Liver (tissue), 9 donors: ENCODE measurements around the gene PTAFR. TPM values are rescaled to one million over a fixed set of nuclear protein-coding genes. Genes with fewer than 3 reads are reported as not detected.

Source experiments
- DNase-seq: peaks from one replicate; pipeline ENCODE4 v3.0.0-alpha.2; 2017; ENCODE audit warnings: low spot score
- H3K27ac ChIP-seq, 2 donors: one replicate each; pipeline ENCODE4 v1.7.0; 2013; ENCODE audit warnings: inconsistent platforms in 2 of 2, low read length in 2 of 2, control low read depth in 1 of 2, low read depth in 1 of 2, mild to moderate bottlenecking in 1 of 2
- H3K27me3 ChIP-seq, 4 donors: one replicate each; pipeline versions ENCODE4 v1.6.1 to v1.7.0; 2013; ENCODE audit warnings: low read length in 3 of 4, inconsistent platforms in 1 of 4, mild to moderate bottlenecking in 1 of 4, moderate library complexity in 1 of 4; ENCODE audit not compliant: control insufficient read depth in 4 of 4, insufficient read depth in 4 of 4
- H3K36me3 ChIP-seq, 4 donors: one replicate each; pipeline versions ENCODE4 v1.6.1 to v1.7.0; 2013; ENCODE audit warnings: low read length in 3 of 4, mild to moderate bottlenecking in 3 of 4, low read depth in 1 of 4, moderate library complexity in 1 of 4; ENCODE audit not compliant: control insufficient read depth in 4 of 4, insufficient read depth in 3 of 4
- H3K4me1 ChIP-seq, 4 donors: one replicate each; pipeline versions ENCODE4 v1.6.1 to v1.7.0; 2013; ENCODE audit warnings: low read length in 3 of 4, mild to moderate bottlenecking in 3 of 4, moderate library complexity in 1 of 4; ENCODE audit not compliant: control insufficient read depth in 4 of 4, insufficient read depth in 4 of 4
- H3K4me3 ChIP-seq, 3 donors: one replicate each; pipeline versions ENCODE4 v1.6.1 to v1.7.0; 2013; ENCODE audit warnings: low read length in 3 of 3, control low read depth in 1 of 3, low read depth in 1 of 3, mild to moderate bottlenecking in 1 of 3
- H3K9ac ChIP-seq, 2 donors: one replicate each; pipeline ENCODE4 v1.7.0; 2013; ENCODE audit warnings: low read length in 2 of 2, mild to moderate bottlenecking in 2 of 2, moderate library complexity in 2 of 2, control low read depth in 1 of 2, low read depth in 1 of 2
- H3K9me3 ChIP-seq, 4 donors: one replicate each; pipeline versions ENCODE4 v1.6.1 to v1.7.0; 2013; ENCODE audit warnings: low read length in 3 of 4; ENCODE audit not compliant: control insufficient read depth in 4 of 4
- EGR1 ChIP-seq, 2 donors: IDR thresholded peaks; 2 replicates each; pipeline ENCODE4 v1.6.1; 2016 to 2018; ENCODE audit warnings: antibody characterized with exemption in 2 of 2, low read depth in 2 of 2
- FOXA1 ChIP-seq: IDR thresholded peaks from 2 replicates; pipeline ENCODE4 v1.6.1; 2016; ENCODE audit warnings: antibody characterized with exemption
- FOXA2 ChIP-seq: IDR thresholded peaks from 2 replicates; pipeline ENCODE4 v1.6.1; 2016; ENCODE audit warnings: antibody characterized with exemption
- GABPA ChIP-seq, 2 donors: IDR thresholded peaks in 1 of 2; conservative IDR thresholded peaks in 1 of 2; 2 replicates each; pipeline ENCODE4 v1.6.1; 2016; ENCODE audit warnings: antibody characterized with exemption in 2 of 2, mild to moderate bottlenecking in 1 of 2, moderate library complexity in 1 of 2
- HNF4A ChIP-seq, 2 donors: conservative IDR thresholded peaks; 2 replicates each; pipeline ENCODE4 v1.6.1; 2016; ENCODE audit warnings: antibody characterized with exemption in 2 of 2, mild to moderate bottlenecking in 2 of 2
- HNF4G ChIP-seq: IDR thresholded peaks from 2 replicates; pipeline ENCODE4 v1.6.1; 2016; ENCODE audit warnings: antibody characterized with exemption
- JUND ChIP-seq, 2 donors: IDR thresholded peaks; 2 replicates each; pipeline ENCODE4 v1.6.1; 2016; ENCODE audit warnings: antibody characterized with exemption in 2 of 2
- NR2F2 ChIP-seq: IDR thresholded peaks from 2 replicates; pipeline ENCODE4 v1.6.1; 2016; ENCODE audit warnings: antibody characterized with exemption
- RAD21 ChIP-seq, 2 donors: IDR thresholded peaks; 2 replicates each; pipeline ENCODE4 v1.6.1; 2016; ENCODE audit warnings: antibody characterized with exemption in 2 of 2, mild to moderate bottlenecking in 2 of 2
- RXRA ChIP-seq, 2 donors: IDR thresholded peaks; 2 replicates each; pipeline ENCODE4 v1.6.1; 2017 to 2018; ENCODE audit warnings: antibody characterized with exemption in 2 of 2, mild to moderate bottlenecking in 1 of 2
- SP1 ChIP-seq: IDR thresholded peaks from 2 replicates; pipeline ENCODE4 v1.6.1; 2018; ENCODE audit warnings: antibody characterized with exemption, mild to moderate bottlenecking
- TAF1 ChIP-seq: conservative IDR thresholded peaks from 2 replicates; pipeline ENCODE4 v1.6.1; 2016; ENCODE audit warnings: antibody characterized with exemption, mild to moderate bottlenecking
- YY1 ChIP-seq: IDR thresholded peaks from 2 replicates; pipeline ENCODE4 v1.6.1; 2016; ENCODE audit warnings: antibody characterized with exemption, mild to moderate bottlenecking
- WGBS: extraction: QIAGEN DNeasy Blood & Tissue Kit; methylation state at CpG from one replicate; pipeline ENCODE4 v1.1.7; 2013; 5-methylcytosine and 5-hydroxymethylcytosine counted together
- polyA plus RNA-seq, 2 donors: library from polyadenylated mRNA; stranded (reverse) in 1 of 2; unstranded in 1 of 2; fragments of 200-250 nt in 1 of 2; fragments of >200 nt in 1 of 2; fragmentation: Nextera tagmentation in 1 of 2; extraction: Ambion mirVana in 1 of 2; gene quantifications; one replicate each; pipeline versions ENCODE4 v1.2.1 to v1.2.3, GENCODE V29; 2013 to 2015
- total RNA-seq, 2 donors: library from RNA; depleted of rRNA; stranded (reverse); fragments of >200 nt; gene quantifications; one replicate each; pipeline ENCODE4 v1.2.3, GENCODE V29; 2014
- TF ChIP-seq, protein P1 (sequence below): IDR thresholded peaks from 2 replicates; pipeline ENCODE4 v1.6.1; 2016; ENCODE audit warnings: antibody characterized with exemption
- TF ChIP-seq, protein P2 (sequence below): fragments of 150-350 bp; IDR thresholded peaks from 2 replicates; pipeline ENCODE4 v1.5.1; 2017; ENCODE audit warnings: improper control_type of control experiment, low read depth, low read length; ENCODE audit not compliant: missing input control
- TF ChIP-seq, protein P3 (sequence below): IDR thresholded peaks from 2 replicates; pipeline ENCODE4 v1.6.1; 2016; ENCODE audit warnings: antibody characterized with exemption
- TF ChIP-seq, protein P4 (sequence below): IDR thresholded peaks from 2 replicates; pipeline ENCODE4 v1.6.1; 2016; ENCODE audit warnings: antibody characterized with exemption
- TF ChIP-seq, protein P5 (sequence below): IDR thresholded peaks from 2 replicates; pipeline ENCODE4 v1.6.1; 2016; ENCODE audit warnings: antibody characterized with exemption, mild to moderate bottlenecking
- donor health status: healthy.
- donor health status: healthy.
- donor health status: healthy.
- donor health status: healthy.
- donor health status: healthy.

Gene PTAFR
- total and polyA plus RNA-seq, 4 donors, result 0.82 to 4.1 (median 2.1) TPM

DNA sequence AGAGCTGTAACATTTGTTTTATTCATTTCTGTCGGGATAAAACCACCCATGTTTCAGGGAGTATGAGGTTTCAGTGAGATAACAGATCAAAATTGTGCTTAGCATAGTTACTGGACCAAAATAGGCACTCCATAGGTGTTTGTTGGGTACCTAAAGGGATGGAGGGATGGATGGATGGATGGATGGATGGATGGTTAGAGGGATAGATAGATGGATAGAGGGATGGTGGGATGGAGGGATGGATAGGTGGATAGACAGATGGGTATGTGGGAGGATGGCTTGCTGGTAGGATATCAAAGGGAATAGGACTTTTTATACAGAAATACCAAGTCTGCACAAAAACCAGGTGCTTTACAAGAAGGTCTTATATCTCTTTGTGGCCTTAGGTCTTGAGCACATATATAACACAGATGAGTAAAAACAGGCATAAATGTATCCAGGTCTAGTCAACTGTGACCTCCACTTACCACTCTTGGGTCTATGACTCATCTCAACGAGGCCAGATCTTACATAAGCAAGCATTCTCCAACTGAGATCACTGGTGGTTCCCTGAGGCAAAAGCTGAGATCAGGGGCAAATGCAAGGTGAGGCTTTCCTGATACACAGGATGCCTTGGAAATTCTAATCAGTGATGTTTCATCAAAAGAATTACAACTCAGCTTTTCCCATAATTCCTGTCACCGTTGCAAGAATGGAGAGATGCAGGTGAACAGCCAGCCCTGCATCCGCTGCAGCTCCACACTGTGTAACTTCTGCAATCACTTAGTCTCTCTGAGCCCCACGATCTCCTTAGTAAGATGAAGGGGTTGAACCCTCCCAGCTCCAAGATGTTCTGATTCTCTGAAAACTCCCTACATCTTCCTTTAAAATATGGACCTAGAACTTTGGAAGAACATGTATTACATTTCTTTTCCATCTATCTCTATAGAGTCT, 32.0 kb downstream of the PTAFR start:
- DNase-seq, result no peak
- TF ChIP-seq YY1, result no peak
- no peak for TF ChIP-seq NR2F2
- no peak for TF ChIP-seq SP1
- TF ChIP-seq, protein P1, sequence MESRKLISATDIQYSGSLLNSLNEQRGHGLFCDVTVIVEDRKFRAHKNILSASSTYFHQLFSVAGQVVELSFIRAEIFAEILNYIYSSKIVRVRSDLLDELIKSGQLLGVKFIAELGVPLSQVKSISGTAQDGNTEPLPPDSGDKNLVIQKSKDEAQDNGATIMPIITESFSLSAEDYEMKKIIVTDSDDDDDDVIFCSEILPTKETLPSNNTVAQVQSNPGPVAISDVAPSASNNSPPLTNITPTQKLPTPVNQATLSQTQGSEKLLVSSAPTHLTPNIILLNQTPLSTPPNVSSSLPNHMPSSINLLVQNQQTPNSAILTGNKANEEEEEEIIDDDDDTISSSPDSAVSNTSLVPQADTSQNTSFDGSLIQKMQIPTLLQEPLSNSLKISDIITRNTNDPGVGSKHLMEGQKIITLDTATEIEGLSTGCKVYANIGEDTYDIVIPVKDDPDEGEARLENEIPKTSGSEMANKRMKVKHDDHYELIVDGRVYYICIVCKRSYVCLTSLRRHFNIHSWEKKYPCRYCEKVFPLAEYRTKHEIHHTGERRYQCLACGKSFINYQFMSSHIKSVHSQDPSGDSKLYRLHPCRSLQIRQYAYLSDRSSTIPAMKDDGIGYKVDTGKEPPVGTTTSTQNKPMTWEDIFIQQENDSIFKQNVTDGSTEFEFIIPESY, result no peak
- TF ChIP-seq, protein P2, sequence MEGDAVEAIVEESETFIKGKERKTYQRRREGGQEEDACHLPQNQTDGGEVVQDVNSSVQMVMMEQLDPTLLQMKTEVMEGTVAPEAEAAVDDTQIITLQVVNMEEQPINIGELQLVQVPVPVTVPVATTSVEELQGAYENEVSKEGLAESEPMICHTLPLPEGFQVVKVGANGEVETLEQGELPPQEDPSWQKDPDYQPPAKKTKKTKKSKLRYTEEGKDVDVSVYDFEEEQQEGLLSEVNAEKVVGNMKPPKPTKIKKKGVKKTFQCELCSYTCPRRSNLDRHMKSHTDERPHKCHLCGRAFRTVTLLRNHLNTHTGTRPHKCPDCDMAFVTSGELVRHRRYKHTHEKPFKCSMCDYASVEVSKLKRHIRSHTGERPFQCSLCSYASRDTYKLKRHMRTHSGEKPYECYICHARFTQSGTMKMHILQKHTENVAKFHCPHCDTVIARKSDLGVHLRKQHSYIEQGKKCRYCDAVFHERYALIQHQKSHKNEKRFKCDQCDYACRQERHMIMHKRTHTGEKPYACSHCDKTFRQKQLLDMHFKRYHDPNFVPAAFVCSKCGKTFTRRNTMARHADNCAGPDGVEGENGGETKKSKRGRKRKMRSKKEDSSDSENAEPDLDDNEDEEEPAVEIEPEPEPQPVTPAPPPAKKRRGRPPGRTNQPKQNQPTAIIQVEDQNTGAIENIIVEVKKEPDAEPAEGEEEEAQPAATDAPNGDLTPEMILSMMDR, result no peak
- no peak for TF ChIP-seq HNF4A (conservative IDR thresholded peaks at IDR 0.05)
- TF ChIP-seq FOXA2, result no peak
- TF ChIP-seq, protein P3, sequence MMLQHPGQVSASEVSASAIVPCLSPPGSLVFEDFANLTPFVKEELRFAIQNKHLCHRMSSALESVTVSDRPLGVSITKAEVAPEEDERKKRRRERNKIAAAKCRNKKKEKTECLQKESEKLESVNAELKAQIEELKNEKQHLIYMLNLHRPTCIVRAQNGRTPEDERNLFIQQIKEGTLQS, result no peak
- TF ChIP-seq EGR1 (IDR thresholded peaks at IDR 0.05; ENCODE audit: low read depth in 2 of 2), result no peak
- TF ChIP-seq GABPA (IDR thresholded peaks at IDR 0.05 in 1 of 2, conservative IDR thresholded peaks at IDR 0.05 in 1 of 2), result no peak
- TF ChIP-seq, protein P4, sequence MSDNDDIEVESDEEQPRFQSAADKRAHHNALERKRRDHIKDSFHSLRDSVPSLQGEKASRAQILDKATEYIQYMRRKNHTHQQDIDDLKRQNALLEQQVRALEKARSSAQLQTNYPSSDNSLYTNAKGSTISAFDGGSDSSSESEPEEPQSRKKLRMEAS, result no peak
- TF ChIP-seq, protein P5, sequence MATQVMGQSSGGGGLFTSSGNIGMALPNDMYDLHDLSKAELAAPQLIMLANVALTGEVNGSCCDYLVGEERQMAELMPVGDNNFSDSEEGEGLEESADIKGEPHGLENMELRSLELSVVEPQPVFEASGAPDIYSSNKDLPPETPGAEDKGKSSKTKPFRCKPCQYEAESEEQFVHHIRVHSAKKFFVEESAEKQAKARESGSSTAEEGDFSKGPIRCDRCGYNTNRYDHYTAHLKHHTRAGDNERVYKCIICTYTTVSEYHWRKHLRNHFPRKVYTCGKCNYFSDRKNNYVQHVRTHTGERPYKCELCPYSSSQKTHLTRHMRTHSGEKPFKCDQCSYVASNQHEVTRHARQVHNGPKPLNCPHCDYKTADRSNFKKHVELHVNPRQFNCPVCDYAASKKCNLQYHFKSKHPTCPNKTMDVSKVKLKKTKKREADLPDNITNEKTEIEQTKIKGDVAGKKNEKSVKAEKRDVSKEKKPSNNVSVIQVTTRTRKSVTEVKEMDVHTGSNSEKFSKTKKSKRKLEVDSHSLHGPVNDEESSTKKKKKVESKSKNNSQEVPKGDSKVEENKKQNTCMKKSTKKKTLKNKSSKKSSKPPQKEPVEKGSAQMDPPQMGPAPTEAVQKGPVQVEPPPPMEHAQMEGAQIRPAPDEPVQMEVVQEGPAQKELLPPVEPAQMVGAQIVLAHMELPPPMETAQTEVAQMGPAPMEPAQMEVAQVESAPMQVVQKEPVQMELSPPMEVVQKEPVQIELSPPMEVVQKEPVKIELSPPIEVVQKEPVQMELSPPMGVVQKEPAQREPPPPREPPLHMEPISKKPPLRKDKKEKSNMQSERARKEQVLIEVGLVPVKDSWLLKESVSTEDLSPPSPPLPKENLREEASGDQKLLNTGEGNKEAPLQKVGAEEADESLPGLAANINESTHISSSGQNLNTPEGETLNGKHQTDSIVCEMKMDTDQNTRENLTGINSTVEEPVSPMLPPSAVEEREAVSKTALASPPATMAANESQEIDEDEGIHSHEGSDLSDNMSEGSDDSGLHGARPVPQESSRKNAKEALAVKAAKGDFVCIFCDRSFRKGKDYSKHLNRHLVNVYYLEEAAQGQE, result no peak
- TF ChIP-seq RXRA (IDR thresholded peaks at IDR 0.05), result no peak
- no peak for TF ChIP-seq JUND (IDR thresholded peaks at IDR 0.05)
- no peak for TF ChIP-seq RAD21 (IDR thresholded peaks at IDR 0.05)
- TF ChIP-seq FOXA1, result no peak
- no peak for TF ChIP-seq HNF4G
- no peak for TF ChIP-seq TAF1
- H3K4me1 ChIP-seq, result no peaks in the 10 kb centered on the region
- no peak overlapping the region for H3K27ac ChIP-seq
- H3K4me3 ChIP-seq, result no peak overlapping the region
- WGBS, result 73% methylated on average over 5 of the region's 5 CpGs
- H3K36me3 ChIP-seq, result no peaks in the 10 kb centered on the region
- no peak overlapping the region for H3K9ac ChIP-seq
- no peaks in the 10 kb centered on the region for H3K27me3 ChIP-seq
- H3K9me3 ChIP-seq, result no peaks in the 10 kb centered on the region
